ENCODE data around the gene ITGA4.
A peak's percentile ranks its signal among the peaks of the same experiment; 100 is the strongest.

Gene ITGA4

DNA sequence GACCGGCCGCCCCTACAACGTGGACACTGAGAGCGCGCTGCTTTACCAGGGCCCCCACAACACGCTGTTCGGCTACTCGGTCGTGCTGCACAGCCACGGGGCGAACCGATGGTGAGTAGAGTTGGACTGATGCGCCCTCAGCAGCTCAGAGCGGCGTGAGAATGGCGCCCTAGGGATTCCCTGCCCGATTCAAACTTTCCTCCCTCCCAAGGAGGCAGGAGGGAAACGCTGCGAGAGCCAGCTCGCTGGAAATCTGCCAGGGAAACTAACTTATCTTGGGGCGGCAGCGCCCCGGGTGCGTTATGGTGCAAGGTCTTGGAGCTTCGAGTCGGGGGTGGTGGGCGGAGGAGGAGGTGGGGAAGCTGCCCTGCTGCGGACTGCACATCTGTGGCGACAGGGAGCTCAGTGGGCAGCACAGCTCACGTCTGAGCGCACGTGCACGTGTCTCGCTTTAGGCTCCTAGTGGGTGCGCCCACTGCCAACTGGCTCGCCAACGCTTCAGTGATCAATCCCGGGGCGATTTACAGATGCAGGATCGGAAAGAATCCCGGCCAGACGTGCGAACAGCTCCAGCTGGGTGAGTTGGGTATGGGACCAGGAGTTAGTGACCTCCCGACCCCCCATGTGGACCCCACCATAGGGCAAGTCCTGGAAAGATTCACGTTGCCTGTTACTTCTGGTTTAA, 697 bp downstream of the ITGA4 start:
- DNase-seq (ENCODE audit: extremely low read depth in 1 of 2, low read depth in 1 of 2): peak; percentile 50 to 55

DNA sequence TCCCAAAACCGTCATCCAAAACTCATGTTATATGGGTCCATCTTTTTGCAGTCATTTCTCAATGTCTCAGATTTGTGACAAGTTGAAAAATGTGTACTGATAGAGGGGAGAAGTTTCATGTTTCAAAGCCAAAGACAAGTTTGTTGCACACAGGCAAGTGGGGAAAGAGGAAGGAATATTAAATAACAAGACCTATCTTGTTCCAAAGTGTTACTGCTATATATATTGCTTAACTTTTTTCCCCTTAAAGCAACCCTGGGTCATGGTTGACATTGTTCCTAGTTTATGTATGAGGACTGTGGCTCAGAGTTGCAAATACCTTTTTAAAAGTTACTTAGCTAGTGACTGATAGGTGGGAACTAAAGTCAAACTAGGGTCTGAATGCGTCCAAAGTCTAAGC, 1.7 kb downstream of the ITGA4 start:
- no peak for DNase-seq (ENCODE audit: extremely low read depth in 1 of 2, low read depth in 1 of 2)

DNA sequence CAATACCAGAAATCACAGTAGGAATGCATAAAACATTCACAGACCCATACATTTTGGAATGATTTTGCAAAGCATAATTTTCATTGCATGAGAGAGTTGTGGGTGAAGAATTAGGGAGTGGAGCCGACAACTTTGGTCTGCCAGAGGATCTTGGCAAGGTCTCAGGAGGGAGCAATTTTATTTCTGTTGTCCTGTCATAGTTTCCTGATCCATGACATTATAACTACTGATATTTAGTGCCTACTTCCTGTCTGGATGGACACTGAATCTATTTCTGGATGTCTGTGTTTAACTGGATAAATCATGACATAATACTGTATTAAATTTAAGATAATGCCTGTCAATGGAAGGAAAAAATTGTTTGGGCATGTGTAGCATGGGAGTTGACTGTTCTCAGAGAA, 2.4 kb downstream of the ITGA4 start:
- no peak for DNase-seq (ENCODE audit: extremely low read depth in 1 of 2, low read depth in 1 of 2)

DNA sequence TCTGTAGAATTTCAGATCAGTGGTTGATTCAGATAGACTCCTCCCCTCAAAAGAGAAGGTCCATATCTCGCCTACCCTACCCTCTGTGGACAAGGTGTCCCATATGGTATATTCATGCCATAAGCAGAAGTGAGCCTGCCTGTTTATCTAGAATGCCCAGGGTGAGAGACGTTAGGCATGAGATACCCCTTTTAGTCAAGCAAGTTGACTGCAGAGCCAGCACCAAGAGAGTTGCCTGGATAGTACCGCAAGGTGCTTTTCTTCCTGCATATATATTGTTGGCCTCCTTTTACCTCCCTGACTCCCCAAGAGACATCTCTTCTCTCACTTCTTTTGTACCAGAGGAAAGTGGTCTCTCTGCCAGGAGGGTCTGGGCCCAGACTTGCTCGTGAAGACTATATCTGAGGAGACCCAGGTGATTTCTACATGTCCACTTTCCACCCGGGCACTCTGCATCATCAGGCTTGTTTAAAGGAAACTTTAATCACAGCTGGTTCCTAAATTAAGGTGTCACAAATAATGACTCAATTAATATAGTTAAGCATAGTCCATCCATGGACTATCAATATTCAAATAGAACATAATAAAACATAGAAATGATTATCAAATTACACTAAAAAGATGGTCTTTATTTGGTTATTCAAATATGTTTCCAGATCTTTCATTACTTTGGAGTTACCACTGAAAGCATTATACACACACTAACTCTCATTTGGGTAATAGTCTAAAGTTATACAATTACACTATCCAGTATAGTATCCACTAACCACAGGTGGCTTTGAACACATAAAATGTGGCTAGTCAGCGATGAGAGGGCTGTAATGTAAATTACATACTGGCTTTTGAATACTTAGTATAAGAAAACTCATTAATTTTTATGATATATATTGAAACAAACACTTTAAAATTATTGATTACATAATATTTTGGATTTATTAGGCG, 4.1 kb downstream of the ITGA4 start:
- DNase-seq (ENCODE audit: extremely low read depth in 1 of 2, low read depth in 1 of 2): no peak

DNA sequence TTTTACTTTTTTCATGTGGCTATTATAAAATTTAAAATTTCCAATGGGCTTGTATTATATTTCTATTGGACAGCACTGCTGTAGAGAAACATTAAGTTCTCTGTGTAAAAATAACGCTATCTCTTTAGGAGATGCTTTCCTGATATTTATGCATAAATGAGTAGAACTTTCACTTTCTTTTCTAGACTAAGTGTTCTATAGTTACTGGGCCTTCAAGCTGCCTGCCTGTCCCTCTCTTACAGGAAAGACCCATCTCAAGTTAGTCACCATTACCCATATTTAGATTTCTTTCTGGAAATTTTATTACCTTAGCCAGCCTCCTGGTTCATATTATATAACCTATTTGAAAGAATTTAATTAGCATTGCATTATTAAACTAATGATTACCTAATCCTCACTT, 4.8 kb downstream of the ITGA4 start:
- no peak for DNase-seq (ENCODE audit: extremely low read depth in 1 of 2, low read depth in 1 of 2)

DNA sequence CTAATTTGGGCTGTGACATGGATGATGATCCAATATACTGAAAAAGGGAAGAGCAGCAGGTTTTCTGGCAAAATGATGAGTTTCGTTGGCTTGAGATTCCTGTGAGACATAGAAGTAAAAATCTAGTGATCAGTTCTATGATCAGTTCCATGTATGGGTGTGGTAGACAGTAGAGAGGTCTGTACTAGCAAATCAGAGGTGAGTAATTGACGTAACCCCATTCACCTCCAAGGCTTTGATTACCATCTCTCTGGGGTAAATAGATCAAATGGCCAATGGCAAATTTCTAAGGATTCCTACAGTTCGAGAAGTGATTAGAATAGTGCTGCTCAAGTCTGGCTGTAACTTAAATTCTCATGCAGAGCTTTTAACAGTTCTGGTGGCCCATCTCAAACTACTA, 6.4 kb downstream of the ITGA4 start:
- no peak for DNase-seq (ENCODE audit: extremely low read depth in 1 of 2, low read depth in 1 of 2)

DNA sequence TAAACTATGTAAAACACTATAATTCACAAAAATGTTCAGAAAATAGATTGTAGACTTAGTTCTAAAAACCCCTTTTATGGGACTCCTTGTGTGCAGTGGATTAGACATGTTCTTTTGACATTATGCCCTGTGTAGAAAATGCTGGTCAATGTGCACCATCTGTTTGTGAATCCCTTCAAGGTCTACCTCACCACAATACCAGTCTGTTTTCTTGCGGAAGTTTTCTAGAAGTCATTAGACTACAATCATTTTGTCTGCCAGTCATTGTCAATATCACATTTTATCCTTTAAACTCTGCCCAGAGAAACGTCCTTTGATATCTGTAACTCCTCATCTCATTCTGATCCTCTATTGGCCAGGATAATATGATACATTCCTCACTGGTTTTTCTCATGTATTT, 7.8 kb downstream of the ITGA4 start:
- DNase-seq (ENCODE audit: extremely low read depth in 1 of 2, low read depth in 1 of 2): no peak

DNA sequence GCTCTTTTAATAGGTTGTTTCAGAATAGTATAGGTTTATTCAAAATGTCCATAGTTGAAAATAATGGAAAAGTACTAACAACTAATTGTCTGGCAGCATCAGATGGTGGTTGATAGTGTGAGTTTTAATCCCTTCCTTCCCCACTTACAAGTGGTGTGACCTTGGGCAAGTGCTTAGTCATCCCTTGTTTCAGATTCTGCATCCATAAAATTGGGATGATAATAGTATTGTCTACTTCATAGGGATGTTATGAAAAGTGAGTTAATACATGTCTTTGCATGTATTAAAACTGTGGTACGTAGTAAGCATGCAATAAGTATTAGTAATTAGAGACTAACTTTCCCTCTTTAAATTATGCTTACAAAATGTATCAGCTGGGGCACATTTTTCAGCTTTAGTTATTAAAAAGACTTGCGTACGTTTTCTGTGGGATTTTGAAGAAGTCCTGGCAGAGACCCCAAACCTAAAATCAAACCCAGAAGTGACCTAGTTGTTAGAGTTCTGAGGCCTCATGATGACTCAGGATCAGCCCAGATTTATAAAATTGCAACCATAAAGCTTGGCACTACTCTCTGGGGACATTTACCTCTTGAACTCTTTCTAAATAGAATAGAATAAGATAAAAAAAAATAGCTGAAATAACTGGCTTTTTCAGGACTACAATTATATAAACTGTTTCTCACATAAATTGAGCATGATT, 8.6 kb downstream of the ITGA4 start:
- DNase-seq (ENCODE audit: extremely low read depth in 1 of 2, low read depth in 1 of 2): no peak

DNA sequence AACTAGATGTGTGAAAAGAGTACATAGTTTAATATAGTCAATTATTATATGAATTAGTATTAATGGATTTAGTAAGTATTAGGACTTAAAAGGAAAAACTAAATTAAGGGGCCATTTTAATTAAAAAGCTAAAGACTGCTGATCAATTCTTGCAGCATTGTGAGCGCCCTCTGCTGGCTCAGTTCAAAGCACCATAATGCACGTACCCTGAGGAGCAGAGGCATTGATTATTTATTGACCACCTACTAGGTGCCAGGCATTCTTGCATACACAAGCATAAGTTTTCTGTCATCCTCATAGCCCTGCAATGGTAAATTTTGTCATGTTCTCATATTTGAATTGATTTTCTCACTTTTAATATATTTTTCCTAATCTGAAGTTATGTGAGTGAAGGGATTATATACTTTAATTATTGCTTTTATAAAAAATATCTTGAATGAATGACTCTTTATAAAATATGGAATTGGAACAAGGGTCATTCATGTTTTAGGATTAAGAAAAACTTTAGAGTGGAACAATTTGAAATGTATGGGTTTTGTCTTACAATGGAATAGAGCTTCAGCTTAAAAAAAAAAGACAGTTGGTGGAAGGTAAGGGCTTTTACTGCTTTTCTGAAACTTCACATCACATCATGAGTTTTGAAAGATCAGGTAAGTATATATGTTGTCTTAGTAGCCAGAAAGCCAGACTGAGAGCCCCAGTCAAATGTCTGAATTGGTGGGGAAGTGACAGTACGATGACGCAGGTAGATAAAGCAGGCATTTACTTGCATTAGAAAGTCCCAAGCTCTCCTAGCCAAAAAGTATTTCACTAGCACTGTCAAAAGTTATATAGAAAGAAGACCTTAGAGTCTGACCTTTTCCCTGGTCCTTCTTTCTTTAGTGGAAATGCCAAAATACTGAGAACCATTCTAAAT, 9.7 kb downstream of the ITGA4 start:
- peak; percentile 30 to 68 for DNase-seq (ENCODE audit: extremely low read depth in 1 of 2, low read depth in 1 of 2)

DNA sequence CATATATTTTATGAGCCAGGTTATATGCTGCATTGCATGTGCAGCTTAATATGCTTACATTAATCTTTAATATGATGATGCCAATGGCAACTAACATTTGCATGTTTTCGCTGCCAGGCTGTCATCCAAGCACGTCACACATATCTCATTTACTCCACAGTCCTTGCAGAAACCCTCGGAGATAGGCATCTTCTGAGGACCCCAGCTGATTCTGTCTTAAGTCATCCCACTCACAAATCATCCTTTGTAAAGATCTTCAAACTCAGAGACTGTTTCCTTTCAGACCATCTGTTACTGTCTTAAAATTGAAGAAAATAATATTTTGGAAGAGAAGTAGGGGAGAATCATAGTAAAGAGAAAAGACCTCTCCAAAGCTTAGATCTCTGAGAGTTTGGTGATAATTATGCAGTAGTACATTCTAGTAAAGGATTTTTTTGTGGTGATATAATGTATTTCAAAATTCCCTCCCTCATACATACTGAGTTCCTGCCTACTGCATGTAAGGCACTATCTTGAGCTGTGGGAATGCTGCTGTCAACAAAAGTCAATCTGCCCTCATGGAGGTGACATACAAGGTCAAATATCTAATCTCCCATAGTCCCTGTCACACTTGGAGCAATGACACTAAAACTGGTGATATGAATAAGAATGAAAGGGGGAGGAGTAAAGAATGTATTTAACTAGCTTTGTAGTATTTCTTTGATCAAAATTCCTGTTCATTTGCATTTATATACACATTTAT, 11.0 kb downstream of the ITGA4 start:
- no peak for DNase-seq (ENCODE audit: extremely low read depth in 1 of 2, low read depth in 1 of 2)

DNA sequence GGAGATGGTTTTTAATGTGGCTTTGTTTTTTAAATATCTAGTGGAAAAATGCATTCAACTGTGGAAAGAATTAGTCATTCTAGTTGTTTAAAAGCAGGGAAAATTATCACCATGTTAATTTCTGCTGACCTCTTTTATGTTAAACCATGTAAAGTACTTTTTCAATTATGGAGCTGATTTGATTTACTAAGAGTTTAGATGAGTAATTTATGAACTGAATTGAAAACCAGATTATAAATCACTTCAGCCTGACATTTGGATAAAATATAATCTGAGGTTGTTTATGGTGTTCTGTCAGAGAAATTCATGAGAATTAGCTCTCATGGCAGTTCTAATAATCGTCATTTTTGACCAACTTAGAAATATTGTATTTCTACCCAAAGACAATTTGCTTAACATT, 11.6 kb downstream of the ITGA4 start:
- DNase-seq (ENCODE audit: extremely low read depth in 1 of 2, low read depth in 1 of 2): no peak

DNA sequence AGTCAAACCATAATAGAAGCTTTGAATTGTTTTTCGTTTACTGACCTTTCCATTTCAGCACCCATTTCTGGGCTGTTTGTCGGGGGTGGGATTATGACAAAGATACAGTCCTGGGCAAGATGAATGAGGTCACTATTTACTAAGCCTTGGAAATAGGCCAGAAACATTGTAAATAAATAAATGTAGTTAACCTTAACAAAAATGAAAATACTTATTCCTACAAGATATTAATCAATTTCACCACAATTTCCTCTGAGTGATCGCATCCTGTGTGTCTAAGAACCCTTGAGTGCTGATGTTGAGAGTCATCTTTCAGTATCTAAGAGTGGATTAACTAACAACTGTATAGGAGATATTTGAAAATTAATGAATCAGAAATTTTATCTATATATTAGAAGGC, 14.0 kb downstream of the ITGA4 start:
- no peak for DNase-seq (ENCODE audit: extremely low read depth in 1 of 2, low read depth in 1 of 2)

DNA sequence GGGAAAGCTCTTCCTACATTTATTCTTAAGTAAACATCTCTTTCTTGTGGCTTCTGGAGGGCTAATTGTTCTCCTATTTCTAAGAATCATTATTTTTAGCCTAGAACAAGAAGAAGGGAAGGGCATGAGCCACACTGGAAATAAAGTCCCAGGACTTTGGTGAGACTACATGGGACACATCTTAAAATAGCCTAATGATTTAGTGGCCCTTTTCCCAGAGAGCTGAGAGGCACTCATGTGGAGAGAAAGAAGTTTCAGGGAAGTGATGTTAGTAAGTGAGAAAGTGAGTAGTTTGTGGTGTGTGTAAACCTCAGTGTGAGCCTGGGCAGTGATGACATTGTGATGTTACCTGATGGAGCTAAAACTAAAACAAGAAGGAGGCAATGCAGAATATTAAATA, 14.6 kb downstream of the ITGA4 start:
- no peak for DNase-seq (ENCODE audit: extremely low read depth in 1 of 2, low read depth in 1 of 2)

DNA sequence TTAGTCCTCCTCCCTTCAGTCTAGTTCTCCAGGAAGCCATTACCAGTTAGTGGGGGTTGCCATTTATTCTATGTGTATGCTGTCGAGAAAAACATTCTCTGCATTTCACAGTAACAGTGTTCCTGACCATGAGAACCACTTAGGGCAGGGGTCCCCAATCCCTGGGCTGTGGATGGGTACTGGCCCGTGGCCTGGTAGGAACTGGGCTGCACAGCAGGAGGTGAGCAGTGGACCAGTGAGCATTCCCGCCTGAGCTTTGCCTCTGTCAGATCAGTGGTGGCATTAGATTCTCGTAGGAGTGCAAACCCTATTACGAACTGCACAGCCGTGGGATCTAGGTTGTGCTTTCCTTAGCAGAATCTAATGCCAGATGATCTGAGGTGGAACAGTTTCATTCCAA, 15.8 kb downstream of the ITGA4 start:
- DNase-seq (ENCODE audit: extremely low read depth in 1 of 2, low read depth in 1 of 2): no peak

DNA sequence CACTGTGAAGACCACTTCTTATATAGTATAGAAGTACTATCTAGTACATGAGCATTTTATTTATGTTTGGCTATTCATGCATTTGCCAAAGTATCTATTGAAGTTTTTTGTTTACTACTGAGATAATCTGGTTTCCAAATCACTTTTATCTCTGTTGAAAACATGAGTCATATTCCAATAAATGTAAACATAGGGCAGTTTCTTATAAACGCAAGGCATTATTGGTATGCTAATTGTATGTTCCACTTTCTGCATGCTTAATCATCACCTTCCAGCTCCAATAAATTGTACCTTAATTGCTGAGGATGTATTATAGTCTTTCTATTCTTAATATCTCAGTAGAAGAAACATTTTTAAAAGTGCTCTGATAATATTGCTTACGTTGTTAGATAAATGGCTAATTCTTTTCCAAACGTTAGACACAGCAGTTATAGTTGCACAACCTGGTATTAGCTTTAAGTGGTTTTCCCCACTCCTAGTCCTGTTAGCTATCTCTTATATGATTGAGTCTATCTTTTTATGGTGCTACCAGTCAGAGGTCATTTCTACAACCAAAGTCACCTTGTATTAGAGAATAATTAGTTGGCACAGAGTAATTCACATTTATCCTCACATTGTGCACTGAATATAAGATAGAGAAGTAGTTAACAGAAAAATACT, 17.2 kb downstream of the ITGA4 start:
- no peak for DNase-seq (ENCODE audit: extremely low read depth in 1 of 2, low read depth in 1 of 2)

DNA sequence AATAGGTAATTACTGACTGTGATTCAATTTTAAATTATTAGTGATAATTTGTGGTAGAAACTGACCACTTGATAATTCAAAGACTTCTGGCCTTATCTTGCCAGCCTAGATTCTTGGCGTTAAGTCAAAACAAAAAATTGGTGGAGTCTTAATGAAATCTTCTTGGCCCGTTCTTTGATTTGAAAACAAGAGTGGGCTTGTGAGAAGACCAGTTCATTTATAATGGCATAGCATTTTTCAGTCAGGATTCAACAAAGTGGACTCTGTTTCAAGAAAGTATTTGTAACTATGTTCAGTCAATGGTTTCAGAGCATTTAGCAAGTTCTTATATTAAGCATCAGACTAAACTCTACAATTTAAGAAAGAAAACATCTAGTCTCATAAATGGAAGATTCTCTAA, 26.0 kb downstream of the ITGA4 start:
- no peak for DNase-seq (ENCODE audit: extremely low read depth in 1 of 2, low read depth in 1 of 2)

DNA sequence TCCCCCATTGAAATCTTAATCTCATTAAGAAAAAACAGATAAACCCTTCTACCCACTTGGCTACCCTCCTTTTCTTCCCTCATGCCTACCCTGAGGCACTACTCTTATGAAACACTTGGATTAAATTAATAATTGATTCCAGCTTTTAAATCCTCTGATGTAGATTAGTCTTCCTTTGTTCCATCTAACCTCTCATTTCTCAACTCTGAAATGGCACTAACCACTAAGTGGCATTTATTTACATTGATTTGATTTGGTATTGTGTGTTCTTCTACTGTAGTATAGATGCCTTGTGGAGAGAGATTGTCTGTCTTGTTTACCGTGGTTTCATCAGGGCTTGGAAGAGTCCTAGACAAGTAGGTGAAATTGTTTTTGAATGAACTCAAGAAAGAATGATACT, 26.7 kb downstream of the ITGA4 start:
- DNase-seq (ENCODE audit: extremely low read depth in 1 of 2, low read depth in 1 of 2): no peak

DNA sequence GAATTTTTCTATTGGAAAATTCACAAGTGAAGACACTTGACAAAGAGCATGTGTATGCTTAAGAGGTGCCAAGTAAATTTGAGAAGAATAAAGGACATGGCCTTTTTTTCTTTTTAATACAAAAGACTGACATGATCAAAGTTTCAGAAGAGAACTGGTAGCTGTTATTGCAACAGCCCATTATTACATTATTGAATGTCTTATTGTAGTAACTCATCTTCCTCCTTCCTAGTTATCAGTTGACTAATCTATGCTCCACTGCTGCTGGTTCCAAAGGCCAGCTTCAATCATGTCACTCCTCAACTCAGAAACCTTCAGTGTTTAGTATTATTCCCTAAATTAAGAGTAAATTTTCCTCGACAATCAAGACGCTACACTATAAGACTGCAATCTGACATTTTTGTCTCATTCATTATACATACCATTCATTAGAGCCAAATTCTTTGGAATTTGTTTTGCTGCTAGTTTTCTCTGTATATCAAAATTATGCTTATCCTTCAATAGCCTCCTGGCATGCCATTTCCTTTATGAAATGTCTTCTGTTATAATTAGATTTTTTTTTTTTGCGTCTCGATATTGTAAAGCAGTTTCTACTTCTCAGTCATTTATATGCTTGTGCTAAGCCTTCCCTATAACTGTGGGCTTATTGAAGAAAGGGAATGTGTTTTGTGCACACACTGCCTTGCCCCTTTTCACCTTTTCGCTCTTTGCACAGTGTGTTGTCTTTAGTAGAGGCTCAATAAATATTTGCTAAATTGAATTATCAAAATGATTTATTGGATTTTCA, 27.9 kb downstream of the ITGA4 start:
- DNase-seq (ENCODE audit: extremely low read depth in 1 of 2, low read depth in 1 of 2): no peak

DNA sequence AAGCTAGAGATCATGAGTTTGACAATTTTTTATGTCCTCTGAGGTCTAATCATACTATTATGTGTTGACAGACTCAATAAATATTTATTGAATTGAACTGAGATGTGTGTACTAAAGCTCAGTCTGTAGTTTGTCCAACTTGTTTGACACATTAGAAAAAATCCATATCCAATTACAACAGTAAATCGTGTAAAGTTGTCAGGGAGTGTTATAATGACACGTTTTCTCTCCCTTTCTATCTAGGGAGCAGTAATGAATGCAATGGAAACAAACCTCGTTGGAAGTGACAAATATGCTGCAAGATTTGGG, 28.4 kb downstream of the ITGA4 start:
- DNase-seq (ENCODE audit: extremely low read depth in 1 of 2, low read depth in 1 of 2): no peak

Data from stimulated activated CD8-positive, alpha-beta memory T cell treated with anti-CD3 and anti-CD28 coated beads, Interleukin-7, amount 100 ng/mL, for 48 hours (primary cell).